ENCODE data around the gene FOXJ2.

DNA sequence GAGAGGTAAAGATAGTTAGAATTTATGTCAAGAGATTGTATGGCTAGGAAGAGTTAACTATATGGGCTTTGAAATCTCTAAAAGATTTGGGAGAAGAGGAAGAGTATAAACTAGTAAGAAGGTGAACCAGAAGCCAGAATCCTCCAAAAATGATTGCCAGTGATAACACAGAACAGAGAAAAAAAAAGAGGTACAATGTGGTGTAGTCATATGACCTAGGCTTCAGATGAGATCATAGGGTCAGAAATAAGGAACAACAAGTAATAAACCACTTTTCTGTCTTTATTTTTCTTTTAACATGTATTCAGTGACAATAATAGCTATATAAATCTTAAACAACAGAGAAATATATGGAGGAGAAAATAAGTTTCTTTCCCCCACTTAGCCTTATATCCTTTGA, 47.6 kb downstream of the FOXJ2 start:
- TF ChIP-seq EZH2phosphoT487 (IDR thresholded peaks at IDR 0.05; ENCODE audit: low read depth, severe bottlenecking, unreplicated experiment) (no peak), EZH2 (IDR thresholded peaks at IDR 0.05; ENCODE audit: borderline replicate concordance) (no peak)
